Measurements from ENCODE around the gene PLBD2. TPM values are rescaled to one million over a fixed set of nuclear protein-coding genes. Genes with fewer than 3 reads are reported as not detected.
"Not testable (repeated sequence)": the region's sequence is repeated elsewhere in the genome, so short reads cannot be mapped to it uniquely, and the experiment has no call there.

The PLBD2 gene
- total RNA-seq, 1 donor from 2014 or later = 23.3 TPM

DNA sequence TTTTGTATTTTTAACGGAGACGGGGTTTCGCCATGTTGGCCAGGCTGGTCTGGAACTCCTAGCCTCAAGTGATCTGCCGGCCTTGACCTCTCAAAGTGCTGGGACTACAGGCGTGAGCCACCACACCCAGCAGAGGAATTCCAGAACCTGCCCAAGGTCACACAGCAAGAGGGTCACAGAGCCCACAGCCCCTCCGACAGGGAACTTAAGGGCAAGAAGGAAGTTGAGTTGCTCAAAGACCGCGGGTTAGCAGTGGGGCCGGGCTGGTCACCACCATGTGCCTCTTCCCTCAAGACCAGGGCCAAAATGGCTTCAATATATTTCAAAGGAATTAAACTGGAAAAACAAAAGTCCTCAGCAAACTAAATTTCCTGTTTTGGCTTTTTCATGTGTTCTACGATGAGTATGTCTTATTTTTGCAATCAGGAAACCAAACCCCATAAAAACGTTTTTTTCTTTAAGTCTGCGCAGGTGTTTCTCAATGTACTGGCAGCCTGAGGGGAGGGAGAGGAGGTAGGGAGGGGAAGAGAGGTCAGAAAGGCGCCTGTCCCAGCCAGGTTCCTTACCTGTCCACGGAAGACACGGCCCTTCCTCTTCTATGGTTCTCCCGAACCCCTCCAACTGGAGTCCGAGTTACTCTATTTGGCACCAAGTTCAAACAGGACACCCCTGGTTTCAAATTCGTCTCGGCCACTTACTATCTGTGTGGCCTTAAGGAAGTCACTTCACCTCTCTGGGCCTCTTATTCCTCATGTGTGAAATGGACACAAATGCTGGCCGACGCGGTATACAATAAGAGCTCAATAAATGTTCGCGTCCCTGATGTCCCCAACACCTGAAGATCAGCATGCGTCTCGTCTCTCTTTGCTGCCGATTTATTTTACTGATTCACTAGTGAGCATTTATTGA, 24.3 kb upstream of the PLBD2 start:
- ATAC-seq = peak; percentile 40
- DNase-seq (ENCODE audit: low spot score) = no peak

- ATAC-seq = peak; percentile 99
- peak; percentile 94 for DNase-seq (ENCODE audit: low spot score)
Measured at GRCh38 chr12:113334786-113335539, 23.4 kb upstream of the PLBD2 start, which contains the start of gene SLC8B1. Gene SLC8B1 (minus strand): TSS chr12:113335109. CDS start chr12:113332878, 2,231 bp downstream.

DNA sequence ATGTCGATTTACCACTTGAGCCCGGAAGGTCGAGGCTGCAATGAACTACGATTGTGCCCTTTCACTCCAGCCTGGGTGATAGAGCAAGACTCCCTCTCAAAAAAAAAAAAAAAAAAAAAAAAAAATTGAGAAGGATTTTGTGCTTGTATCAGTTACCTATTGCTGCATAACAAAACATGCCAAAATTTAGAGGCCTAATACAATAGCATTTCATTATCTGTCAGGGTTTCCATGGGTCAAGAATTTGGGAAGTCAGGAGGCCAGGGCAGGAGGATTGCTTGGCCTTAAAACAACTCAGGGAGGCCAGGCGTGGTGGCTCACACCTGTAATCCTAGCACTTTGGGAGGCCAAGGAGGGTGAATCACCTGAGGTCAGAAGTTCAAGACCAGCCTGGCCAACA, 18.8 kb upstream of the PLBD2 start:
- DNase-seq (ENCODE audit: low spot score) (no peak), ATAC-seq (no peak)

DNA sequence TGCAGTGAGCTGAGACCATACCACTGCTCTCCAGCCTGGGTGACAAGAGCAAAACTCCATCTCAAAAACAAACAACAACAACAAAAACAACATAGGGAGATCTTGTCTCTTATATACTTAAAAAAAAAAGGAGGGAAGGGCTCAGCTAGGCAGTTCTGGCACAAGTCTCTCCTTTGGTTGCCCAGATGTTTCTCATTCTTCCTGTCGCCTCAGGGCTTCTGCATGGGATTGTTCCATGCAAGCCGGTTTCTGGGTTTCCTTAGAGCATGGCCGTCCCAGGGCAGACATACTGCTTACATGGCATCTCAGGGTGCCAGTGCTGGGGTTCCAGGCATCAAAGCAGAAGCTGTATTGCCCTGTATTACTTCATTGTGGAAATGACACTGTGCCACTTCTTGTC, 18.3 kb upstream of the PLBD2 start:
- no peak for ATAC-seq

DNA sequence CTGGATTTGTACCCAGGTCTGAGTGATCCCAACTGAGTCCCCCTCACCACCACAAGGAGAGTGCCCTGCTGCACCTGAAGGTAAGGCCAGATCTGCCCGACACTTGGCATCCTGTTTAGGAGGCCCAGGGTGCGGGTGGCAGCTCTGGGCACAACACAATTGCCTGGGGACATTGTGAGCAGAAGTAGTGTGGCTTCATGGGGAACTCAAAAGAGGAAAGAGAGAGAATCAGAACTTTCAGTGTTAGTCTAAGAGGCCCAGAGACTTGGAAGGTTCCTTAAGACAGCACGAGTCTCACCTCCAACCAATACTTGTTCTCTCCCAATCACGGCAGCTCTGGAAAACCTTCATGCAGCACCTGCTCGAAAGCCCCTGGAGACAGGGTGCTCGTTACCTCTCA, 16.9 kb upstream of the PLBD2 start:
- ATAC-seq (peak; percentile 26), DNase-seq (ENCODE audit: low spot score) (no peak)

More for the DNA sequence above, 18.3 kb upstream of the PLBD2 start:
- no peak for DNase-seq (ENCODE audit: low spot score)

- no peak for ATAC-seq
- DNase-seq (ENCODE audit: low spot score) = no peak
Measured at GRCh38 chr12:113345318-113345717, 13.1 kb upstream of the PLBD2 start.

- no peak for DNase-seq (ENCODE audit: low spot score)
- ATAC-seq = no peak
Measured at GRCh38 chr12:113346353-113346752, 12.0 kb upstream of the PLBD2 start.

DNA sequence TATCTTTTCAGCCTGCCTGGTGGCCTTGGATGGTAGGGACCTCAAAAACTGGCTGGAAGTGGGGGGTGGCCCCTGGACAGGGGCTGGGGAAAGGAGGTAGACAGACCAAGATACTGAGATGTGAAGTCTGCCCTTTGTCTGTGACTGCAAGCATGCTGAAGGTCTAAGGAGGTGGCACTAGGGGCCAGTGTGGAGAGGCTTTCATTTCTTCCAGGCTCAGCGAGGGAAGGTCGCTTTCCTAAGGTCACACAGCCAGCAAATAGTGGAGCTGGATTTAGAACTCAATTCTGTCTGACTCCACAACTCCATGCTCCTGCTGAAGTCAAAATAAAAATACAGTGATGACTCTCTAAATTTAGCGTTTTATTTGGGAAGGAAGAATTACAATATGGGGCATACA, 11.3 kb upstream of the PLBD2 start:
- ATAC-seq = no peak
- DNase-seq (ENCODE audit: low spot score) = no peak

DNA sequence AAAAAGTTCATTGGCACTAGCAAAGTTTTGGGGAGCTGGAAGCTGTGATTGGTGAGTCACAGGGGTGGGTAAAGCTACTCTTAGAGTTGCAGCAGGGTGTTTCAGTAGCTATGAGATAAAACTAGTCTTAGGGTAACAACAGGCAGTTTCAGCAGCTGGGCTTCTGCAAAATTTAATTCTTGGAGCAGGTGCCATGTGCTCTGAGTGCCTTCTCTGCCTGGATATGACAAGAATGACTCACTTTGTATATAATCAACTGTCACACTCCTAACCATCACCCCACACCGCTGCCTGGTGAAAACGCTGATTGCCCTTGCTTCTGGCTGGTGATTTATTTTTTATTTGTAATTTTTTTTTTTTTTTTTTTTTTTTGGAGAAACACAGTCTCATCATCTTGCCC, 10.5 kb upstream of the PLBD2 start:
- ATAC-seq (no peak), DNase-seq (ENCODE audit: low spot score) (no peak)

DNA sequence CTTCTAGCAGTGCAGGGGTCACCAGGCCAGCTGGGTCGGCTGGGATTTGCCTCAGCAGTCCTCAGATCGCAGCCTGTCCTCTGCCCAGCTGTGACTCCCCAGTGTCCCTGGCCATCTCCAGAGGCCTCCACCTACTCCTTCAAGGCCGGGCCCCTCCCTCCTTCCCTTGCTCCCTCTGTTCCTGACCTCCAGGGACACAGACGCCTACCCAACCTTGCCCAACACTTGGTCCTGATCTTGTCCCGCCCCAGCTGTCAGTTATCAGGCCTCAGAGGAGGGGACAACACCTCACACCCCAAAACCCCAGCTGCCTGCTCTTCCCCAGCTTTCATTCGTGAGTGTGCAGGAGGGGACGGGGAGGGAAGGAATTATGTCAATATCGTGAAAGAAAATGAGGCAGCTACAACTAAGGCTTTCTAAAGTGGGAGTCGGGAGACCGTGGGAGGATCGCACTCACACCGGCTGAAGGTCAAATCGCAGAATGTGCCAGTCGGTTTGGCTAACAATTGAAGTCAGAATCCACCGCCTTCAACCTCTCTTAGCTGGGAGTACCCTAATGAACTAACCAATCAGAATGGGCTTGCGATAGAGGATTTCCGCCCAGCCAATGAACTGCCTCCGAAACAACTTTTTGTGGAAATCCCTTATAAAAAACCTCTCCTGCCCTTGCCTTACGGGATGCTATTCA, 9.4 kb upstream of the PLBD2 start:
- ATAC-seq (no peak), DNase-seq (ENCODE audit: low spot score) (no peak)

DNA sequence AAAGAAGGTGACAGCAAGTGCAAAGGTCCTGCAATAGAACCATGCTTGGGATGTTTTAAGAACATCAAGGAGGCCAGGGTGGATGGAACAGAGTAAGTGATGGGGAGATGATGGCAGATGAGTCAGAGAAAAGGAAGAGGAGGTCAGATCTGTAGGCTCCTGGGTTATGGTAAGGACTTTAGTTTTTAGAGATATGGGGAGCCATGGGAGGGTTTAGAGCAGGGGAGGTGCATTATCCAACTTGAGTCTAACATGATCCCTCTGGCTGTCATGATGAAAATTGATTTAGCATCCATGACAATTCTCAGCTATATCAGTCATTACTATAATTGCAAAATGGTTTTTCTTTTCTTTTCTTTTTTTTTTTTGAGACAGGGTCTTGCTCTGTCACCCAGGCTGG, 7.3 kb upstream of the PLBD2 start:
- DNase-seq (ENCODE audit: low spot score) = no peak
- no peak for ATAC-seq

DNA sequence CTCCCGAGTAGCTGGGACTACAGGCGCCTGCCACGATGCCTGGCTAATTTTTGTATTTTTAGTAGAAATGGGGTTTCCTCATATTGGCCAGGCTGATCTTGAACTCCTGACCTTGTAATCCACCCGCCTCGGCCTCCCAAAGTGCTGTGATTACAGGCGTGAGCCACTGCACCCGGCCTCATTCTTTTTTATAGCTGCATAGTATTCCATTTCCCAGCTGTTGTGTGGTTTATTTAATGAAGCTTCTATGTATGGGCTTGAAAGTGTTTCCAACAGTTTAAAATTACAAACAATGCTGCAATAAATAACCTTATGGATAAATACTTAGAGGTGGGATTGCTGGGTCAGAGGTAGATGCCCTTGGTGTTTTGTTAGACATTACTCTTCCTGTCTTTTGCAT, 4.2 kb upstream of the PLBD2 start:
- not testable (repeated sequence) for ATAC-seq; DNase-seq (ENCODE audit: low spot score)

GRCh38 chr12:113359133-113359938, 949 bp downstream of the PLBD2 start:
- peak; percentile 16 for ATAC-seq
- peak; percentile 52 for DNase-seq (ENCODE audit: low spot score)

DNA sequence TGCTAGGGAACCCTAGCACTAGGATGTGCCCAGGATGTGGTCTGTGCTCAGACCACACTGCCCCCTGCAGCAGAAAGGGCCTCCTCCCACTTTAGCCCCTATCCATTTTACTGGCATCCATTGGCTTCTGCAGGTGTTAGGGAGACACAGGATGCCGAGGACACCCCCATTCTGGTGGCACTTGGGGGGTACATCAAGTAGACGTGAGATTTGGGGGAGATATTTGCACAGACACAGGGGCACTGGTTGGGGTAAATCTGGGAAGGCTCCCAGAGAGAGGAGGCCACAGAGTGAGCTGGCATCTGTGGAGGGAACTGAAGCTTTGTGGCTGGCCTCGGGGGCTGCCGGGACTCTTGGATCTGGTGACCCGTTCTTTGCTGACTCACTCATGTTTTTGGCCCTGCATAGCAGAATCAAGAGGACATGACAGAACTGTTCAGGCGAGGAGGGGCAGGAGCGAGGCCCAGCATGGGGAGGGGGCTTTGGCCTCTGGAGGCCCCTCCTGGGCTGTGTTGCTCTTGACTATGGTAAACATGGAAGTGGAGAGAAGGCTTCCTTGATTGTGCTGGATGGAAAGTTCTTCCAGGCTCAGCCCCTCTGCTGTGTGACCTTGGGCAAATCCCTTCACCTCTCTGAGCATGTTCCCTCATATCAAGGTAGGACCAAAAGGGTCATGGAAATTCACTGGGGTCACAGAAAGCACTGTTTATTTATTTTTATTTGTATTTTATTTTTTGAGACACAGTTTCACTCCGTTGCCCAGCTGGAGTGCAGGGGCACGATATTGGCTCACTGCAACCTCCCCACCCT, 1.8 kb downstream of the PLBD2 start:
- no peak for ATAC-seq
- DNase-seq (ENCODE audit: low spot score) = no peak

- ATAC-seq = no peak
- DNase-seq (ENCODE audit: low spot score) = no peak
Measured at GRCh38 chr12:113361574-113362370, 3.4 kb downstream of the PLBD2 start.

GRCh38 chr12:113364698-113365097, 6.3 kb downstream of the PLBD2 start:
- ATAC-seq (no peak), DNase-seq (ENCODE audit: low spot score) (no peak)

DNA sequence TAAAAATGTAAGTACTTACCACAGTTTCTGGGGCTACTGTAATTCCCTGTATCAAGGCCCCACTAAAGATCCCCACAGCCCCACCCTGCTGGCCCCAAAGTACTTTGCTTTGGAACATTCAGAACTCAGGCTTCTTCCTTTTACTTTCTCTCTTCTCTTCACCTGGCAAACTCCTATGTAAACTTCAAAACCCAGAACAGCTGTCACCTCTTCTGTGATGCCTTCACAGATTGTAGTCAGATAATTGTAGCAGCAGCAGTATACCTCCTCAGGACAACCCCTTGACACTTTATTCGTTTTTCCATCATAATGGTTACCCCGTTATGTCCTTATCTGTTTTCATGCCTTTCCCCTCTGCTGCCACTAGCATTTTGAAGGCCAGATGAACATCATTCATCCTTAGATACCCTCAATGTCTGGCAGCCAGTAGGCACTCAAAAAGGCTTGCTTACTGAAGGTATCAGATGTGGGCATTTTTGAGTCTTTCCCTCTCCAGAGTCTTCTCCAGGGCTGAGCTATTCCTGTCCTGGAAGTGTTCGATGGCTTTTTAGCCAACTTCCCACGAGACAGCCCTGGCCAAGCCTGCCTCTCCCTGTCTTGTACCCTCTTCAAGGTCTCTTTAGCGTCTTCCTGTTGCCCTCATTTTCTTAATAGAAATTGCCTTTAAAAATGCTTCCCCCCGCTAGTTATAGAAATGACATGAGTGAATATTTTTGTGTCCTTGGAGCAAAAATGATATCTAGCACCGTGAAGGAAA, 7.4 kb downstream of the PLBD2 start:
- DNase-seq (ENCODE audit: low spot score) = no peak
- no peak for ATAC-seq

DNA sequence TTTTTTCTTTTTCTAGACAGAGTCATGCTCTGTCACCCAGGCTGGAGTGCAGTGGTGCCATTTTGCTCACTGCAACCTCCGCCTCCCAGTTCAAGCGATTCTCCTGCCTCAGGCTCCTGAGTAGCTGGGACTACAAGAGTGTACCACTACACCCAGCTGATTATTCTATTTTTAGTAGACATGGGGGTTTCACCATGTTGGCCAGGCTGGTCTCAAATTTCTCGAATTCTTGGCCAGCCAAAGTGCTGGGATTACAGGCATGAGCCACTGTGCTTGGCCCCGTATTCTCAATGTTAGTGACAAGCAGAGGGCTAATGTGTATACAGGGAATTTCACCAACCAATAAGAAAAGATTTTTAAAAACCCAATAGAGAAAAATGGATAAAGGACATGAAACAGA, 8.4 kb downstream of the PLBD2 start:
- no peak for ATAC-seq
- no peak for DNase-seq (ENCODE audit: low spot score)
